ENCODE measurements around the gene SCGB1A1.
"Not testable (repeated sequence)": the region's sequence is repeated elsewhere in the genome, so short reads cannot be mapped to it uniquely, and the experiment has no call there.

Gene SCGB1A1

DNA sequence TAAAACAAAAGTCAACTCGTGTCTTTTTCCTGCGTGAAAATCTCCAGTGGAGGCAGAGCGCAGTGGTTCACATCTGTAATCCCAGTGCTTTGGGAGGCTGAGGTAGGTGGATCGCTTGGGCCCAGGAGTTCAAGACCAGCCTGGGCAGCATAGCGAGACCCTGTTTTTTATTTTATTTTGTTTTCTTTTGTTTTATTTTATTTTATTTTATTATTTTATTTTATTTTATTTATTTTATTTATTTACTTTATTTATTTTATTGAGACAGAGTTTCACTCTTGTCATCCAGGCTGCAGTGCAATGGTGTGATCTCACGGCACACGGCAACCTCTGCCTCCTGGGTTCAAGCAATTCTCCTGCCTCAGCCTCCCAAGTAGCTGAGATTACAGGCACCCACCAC is 31.1 kb downstream of the SCGB1A1 start:
- not testable (repeated sequence) for DNase-seq (ENCODE audit: low read depth)

- no peak for DNase-seq (ENCODE audit: low read depth)
These were observed 31.9 kb downstream of the SCGB1A1 start for GRCh38 chr11:62450543-62451240.

GRCh38 chr11:62451241-62451621 is 32.4 kb downstream of the SCGB1A1 start:
- DNase-seq (ENCODE audit: low read depth), result no peak

- no peak for DNase-seq (ENCODE audit: low read depth)
These were observed 33.4 kb downstream of the SCGB1A1 start for GRCh38 chr11:62452261-62452660.

- DNase-seq (ENCODE audit: low read depth), result no peak
These were observed 34.1 kb downstream of the SCGB1A1 start for GRCh38 chr11:62452839-62453468.

DNA sequence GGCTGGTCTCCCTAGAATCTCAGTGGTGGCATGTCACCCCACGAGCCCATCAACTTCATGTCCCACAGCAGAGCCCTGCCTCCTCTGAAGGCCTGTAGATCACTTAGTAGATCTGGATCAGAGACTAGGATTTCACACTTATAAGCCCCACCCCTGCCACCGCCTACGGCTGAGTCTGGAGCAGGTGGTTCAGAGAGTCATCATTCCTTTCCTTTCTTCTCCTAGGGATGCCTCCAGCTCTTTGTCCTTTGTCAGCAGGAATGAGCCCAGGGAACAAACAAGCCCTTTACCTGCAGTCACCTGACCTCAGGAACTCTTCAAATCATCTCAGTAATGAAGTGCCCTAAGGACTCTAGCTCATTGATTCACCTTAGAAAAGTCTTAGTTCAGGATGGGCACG is 37.8 kb downstream of the SCGB1A1 start:
- no peak for DNase-seq (ENCODE audit: low read depth)

GRCh38 chr11:62457478-62457877 is 38.6 kb downstream of the SCGB1A1 start:
- DNase-seq (ENCODE audit: low read depth), result no peak

- DNase-seq (ENCODE audit: low read depth), result no peak
These were observed 39.6 kb downstream of the SCGB1A1 start for GRCh38 chr11:62458212-62459002.

DNA sequence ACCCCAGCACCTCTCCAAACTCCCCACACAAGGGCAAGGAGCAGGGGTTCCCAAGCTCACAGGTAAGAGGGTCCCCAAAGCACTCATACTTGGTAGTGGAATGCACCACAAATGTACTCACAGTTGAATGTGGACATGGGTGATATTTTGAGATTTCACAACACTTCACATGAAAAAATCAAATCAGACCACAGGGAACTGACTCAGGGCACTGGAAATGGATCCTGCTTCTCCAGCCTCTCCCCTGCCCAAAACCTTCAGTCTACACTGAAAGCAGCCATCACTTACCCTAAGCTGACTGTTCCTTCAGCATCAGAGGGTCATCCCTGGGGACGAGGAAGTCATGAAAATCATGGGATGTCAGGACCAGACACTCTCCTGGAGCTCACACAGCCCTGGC is 40.2 kb downstream of the SCGB1A1 start:
- no peak for DNase-seq (ENCODE audit: low read depth)

DNA sequence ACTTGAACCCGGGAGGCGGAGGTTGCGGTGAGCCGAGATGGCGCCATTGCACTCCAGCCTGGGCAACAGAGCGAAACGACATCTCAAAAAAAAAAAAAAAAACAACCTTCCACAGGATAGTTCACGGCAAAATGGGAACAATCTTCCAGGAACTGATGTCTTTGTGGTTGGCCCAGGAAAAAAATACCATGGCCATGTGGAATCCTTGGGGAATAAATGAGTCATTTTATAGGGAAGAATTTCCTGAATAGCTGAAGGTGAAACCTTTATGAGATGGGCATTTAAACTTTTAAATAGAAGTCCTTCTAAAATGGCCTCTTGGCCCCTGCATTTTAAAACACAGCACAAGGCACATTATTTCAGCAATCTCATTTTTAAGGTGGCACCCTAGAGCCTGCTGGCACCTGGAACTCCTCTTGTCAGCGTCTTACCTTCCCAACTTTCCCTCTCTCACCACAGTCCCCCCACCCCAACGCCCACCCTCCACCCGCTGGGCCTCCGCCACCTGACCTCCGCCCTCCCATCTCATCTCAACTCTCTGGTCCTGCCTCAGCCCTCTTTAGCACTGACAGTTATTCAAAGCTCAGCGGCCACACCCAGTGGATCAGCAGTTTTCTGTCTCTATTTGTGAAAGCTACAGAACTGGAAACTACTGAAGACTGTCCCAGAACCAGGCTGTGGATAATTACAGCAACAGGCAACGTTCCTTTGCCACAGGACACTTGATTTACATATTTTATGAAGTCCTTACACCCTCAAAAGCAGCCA is 43.1 kb downstream of the SCGB1A1 start:
- no peak for DNase-seq (ENCODE audit: low read depth)

- DNase-seq (ENCODE audit: low read depth), result no peak
These were observed 43.7 kb downstream of the SCGB1A1 start for GRCh38 chr11:62462508-62462892.

- no peak for DNase-seq (ENCODE audit: low read depth)
These were observed 44.3 kb downstream of the SCGB1A1 start for GRCh38 chr11:62463121-62463542.

- no peak for DNase-seq (ENCODE audit: low read depth)
These were observed 45.8 kb downstream of the SCGB1A1 start for GRCh38 chr11:62464655-62465054.

GRCh38 chr11:62466444-62466843 is 47.6 kb downstream of the SCGB1A1 start:
- DNase-seq (ENCODE audit: low read depth), result no peak

- DNase-seq (ENCODE audit: low read depth), result no peak
These were observed 49.7 kb downstream of the SCGB1A1 start for GRCh38 chr11:62468577-62468976.

GRCh38 chr11:62471603-62472002 is 52.8 kb downstream of the SCGB1A1 start:
- DNase-seq (ENCODE audit: low read depth), result no peak

DNA sequence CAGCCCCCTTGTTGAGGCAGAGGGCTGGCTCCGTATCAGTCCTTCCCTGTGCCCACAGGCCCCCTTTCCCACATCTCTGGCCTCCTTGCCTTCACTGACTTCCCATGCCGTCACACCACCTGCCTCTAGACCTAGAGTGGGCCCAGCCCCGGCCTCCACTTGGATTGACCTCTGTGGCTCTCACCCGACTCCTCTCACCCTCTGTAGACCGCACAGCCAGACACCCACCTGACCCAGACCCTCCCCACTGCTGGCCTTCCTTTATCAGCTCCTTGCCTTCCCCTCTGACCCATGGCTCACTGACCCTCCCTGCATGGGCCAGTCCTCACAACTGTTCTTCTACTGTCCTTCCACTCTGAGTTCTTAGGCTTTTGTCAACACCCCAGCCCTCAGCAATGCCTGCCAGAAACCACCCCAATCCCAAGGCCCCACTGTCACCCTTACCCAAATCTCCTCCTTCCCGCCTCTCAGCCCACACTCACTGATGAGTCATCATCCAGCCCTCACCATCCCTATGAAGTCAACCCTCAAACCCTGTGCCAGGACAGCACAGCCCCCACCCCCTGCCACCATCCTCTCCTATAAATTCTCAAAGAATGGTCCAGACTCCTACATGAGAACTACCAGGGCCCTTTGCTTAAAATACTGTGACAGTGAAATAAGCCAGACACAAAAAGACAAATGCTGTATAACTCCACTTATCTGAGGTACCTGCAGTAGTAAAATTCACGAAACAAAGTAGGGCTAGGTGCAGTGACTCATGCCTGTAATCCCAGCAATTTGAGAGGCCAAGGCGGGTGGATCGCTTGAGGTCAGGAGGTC is 53.4 kb downstream of the SCGB1A1 start:
- DNase-seq (ENCODE audit: low read depth), result no peak

Data from activated T-cell treated with anti-CD3 and anti-CD28 coated beads for 1 hour (primary cell).